Mucosa of descending colon (tissue), 3 donors: ENCODE results near the gene GOLPH3. TPM values are rescaled to one million over a fixed set of nuclear protein-coding genes. Genes with fewer than 3 reads are reported as not detected.

Source experiments
- ATAC-seq: fragments of 200-7000 bp; cut with Tn5 transposase; one replicate; pipeline ENCODE4 v1.9.1; 2020; ENCODE audit warnings: mild to moderate bottlenecking, moderate library complexity
- DNase-seq, 3 donors: peaks; one replicate each; pipeline ENCODE4 v3.0.0-alpha.2; 2020
- H3K36me3 ChIP-seq: fragments of 200-600 bp; one replicate; pipeline ENCODE4 v1.8.0; 2021; ENCODE audit warnings: low read depth, mild to moderate bottlenecking
- H3K4me1 ChIP-seq: fragments of 200-600 bp; one replicate; pipeline ENCODE4 v1.8.0; 2021; ENCODE audit warnings: low read depth, mild to moderate bottlenecking
- H3K4me3 ChIP-seq: fragments of 200-600 bp; one replicate; pipeline ENCODE4 v1.8.0; 2021; ENCODE audit warnings: mild to moderate bottlenecking
- H3K9me3 ChIP-seq: fragments of 200-600 bp; one replicate; pipeline ENCODE4 v1.8.0; 2021; ENCODE audit warnings: mild to moderate bottlenecking
- CTCF ChIP-seq: fragments of 200-600 bp; IDR thresholded peaks from one replicate; pipeline ENCODE4 v1.8.0; 2022; ENCODE audit warnings: antibody characterized with exemption, mild to moderate bottlenecking
- intact Hi-C, 2 donors: fragments of 100-400 bp; cut with DNase I in 1 of 2; cut with micrococcal nuclease in 1 of 2; formaldehyde crosslinking; loops; one replicate each; pipeline versions ENCODE4 v1.11.0 to v1.11.1; 2022; cut with DNase I, micrococcal nuclease
- total RNA-seq, 3 donors: library from RNA; stranded (reverse); fragmentation: NEBNext Ultra II Directional in 2 of 3; extraction: Animal tissue kit (Norgen Biotek cat#: 25700) in 2 of 3; gene quantifications; one replicate each; pipeline versions ENCODE4 v1.2.1 to v1.2.4, GENCODE V29; 2021 to 2023
- donor health status: DM: no; HTN: no; CAD: no; lungs with moderate emphysema.
- donor health status: DM: no; HTN: no; CAD: no.
- donor health status: DM: no; HTN: yes; CAD: no.

GOLPH3 gene
- total RNA-seq, 3 donors from 2014 or later = 101 to 178 (median 123) TPM

GRCh38 chr5:32094691-32095090 lies 79.4 kb downstream of the GOLPH3 start:
- DNase-seq (no peak), ATAC-seq (no peak)
- Histone ChIP-seq H3K36me3 (no peaks in the 10 kb centered on the region), H3K4me3 (no peak overlapping the region), H3K9me3 (no peaks in the 10 kb centered on the region), H3K4me1 (no peaks in the 10 kb centered on the region)
- intact Hi-C loops = loop anchor here in 1 of 2 donors (10.0 kb wide), 1 partner anchor 510 kb away; no protein-coding TSS in a partner anchor
- TF ChIP-seq CTCF = no peak

DNA sequence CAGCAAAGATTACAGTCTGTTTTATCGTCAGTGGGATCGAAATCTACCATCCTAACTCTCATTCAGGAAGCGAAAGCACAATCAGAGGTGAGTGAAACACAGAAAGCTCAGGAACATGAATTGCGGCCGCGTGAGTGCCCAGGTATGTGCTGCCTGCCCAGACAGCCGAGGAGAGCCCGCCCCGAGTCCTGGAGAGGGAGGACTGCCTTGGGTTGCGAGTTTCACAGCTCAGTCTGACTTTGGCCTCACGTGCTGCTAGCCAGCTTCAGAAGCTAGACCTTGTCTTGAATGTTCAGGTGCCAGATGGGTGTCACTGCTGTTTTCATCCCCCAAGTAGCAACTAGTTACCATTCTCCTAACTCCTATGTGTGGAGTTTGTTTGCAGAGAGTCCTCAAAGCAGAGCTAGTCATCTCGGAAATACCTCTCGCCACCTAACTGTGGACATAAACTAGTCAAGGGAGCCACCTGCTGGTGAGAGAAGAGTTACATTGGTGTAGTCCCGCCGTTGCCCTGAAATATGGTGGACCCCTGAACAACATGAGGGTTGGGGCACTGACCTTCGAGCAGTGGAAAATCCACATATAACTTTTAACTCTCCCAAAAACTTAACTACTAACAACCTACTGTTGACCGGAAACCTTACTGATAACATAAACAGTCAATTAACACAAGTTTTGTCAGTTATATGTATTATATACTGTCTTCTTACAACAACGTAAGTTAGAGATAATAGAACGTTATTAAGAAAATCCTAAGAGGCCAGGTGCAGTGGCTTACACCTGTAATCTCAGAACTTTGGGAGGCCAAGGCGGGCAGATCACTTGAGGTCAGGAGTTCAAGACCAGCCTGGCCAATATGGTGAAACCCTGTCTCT lies 80.9 kb downstream of the GOLPH3 start:
- intact Hi-C loops = loop anchor here in 1 of 2 donors (10.0 kb wide), 1 partner anchor 508 kb away; no protein-coding TSS in a partner anchor
- H3K4me3 ChIP-seq = no peak overlapping the region
- TF ChIP-seq CTCF = no peak

DNA sequence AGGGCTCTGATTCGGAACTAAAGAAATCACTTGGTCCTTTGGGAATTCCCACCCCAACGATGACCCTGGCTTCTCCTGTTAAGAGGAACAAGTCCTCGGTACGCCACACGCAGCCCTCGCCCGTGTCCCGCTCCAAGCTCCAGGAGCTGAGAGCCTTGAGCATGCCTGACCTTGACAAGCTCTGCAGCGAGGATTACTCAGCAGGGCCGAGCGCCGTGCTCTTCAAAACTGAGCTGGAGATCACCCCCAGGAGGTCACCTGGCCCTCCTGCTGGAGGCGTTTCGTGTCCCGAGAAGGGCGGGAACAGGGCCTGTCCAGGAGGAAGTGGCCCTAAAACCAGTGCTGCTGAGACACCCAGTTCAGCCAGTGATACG lies 83.4 kb downstream of the GOLPH3 start:
- no peak for DNase-seq
- Histone ChIP-seq H3K4me3 (no peak overlapping the region), H3K4me1 (no peaks in the 10 kb centered on the region), H3K36me3 (no peaks in the 10 kb centered on the region), H3K9me3 (no peaks in the 10 kb centered on the region)
- intact Hi-C loops = loop anchor here in 1 of 2 donors (10.0 kb wide), 1 partner anchor 506 kb away; no protein-coding TSS in a partner anchor
- TF ChIP-seq CTCF = no peak
- ATAC-seq = no peak

More for the DNA sequence above, 80.9 kb downstream of the GOLPH3 start:
- Histone ChIP-seq H3K36me3 (no peaks in the 10 kb centered on the region), H3K4me1 (no peaks in the 10 kb centered on the region), H3K9me3 (no peaks in the 10 kb centered on the region)
- ATAC-seq (peak; percentile 79), DNase-seq (peak in 1 of 3 donors; percentile 82)

DNA sequence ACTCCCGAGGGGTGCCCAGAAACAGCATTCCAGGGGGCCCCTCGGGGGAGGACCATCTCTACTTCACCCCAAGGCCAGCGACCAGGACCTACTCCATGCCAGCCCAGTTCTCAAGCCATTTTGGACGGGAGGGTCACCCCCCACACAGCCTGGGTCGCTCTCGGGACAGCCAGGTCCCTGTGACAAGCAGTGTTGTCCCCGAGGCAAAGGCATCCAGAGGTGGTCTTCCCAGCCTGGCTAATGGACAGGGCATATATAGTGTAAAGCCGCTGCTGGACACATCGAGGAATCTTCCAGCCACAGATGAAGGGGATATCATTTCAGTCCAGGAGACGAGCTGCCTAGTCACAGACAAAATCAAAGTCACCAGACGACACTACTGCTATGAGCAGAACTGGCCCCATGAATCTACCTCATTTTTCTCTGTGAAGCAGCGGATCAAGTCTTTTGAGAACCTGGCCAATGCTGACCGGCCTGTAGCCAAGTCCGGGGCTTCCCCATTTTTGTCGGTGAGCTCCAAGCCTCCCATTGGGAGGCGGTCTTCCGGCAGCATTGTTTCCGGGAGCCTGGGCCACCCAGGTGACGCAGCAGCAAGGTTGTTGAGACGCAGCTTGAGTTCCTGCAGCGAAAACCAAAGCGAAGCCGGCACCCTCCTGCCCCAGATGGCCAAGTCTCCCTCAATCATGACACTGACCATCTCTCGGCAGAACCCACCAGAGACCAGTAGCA lies 83.9 kb downstream of the GOLPH3 start:
- ATAC-seq (no peak), DNase-seq (no peak)
- intact Hi-C loops = loop anchor here in 1 of 2 donors (10.0 kb wide), 1 partner anchor 505 kb away; no protein-coding TSS in a partner anchor
- no peaks in the 10 kb centered on the region for H3K36me3 ChIP-seq
- H3K4me1 ChIP-seq = no peaks in the 10 kb centered on the region
- TF ChIP-seq CTCF = no peak
- H3K4me3 ChIP-seq = no peak overlapping the region
- H3K9me3 ChIP-seq = no peaks in the 10 kb centered on the region

DNA sequence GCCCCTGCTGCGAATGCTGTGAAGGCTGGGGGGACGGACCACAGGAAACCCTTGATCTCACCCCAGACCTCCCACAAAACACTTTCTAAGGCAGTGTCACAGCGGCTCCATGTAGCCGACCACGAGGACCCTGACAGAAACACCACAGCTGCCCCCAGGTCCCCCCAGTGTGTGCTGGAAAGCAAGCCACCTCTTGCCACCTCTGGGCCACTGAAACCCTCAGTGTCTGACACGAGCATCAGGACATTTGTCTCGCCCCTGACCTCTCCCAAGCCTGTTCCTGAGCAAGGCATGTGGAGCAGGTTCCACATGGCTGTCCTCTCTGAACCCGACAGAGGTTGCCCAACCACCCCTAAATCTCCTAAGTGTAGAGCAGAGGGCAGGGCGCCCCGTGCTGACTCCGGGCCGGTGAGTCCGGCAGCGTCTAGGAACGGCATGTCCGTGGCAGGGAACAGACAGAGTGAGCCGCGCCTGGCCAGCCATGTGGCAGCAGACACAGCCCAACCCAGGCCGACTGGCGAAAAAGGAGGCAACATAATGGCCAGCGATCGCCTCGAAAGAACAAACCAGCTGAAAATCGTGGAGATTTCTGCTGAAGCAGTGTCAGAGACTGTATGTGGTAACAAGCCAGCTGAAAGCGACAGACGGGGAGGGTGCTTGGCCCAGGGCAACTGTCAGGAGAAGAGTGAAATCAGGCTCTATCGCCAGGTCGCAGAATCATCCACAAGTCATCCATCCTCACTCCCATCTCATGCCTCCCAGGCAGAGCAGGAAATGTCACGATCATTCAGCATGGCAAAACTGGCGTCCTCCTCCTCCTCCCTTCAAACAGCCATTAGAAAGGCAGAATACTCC lies 84.7 kb downstream of the GOLPH3 start:
- ATAC-seq (no peak), DNase-seq (no peak)
- TF ChIP-seq CTCF = no peak
- no peaks in the 10 kb centered on the region for H3K36me3 ChIP-seq
- intact Hi-C loops = no loop called here
- H3K4me1 ChIP-seq = no peaks in the 10 kb centered on the region
- H3K4me3 ChIP-seq = no peak overlapping the region
- H3K9me3 ChIP-seq = no peaks in the 10 kb centered on the region
